SK-MEL-5 (cell line): ENCODE results near the gene APOH. TPM values are rescaled to one million over a fixed set of nuclear protein-coding genes. Genes with fewer than 3 reads are reported as not detected.
A peak's percentile ranks its signal among the peaks of the same experiment; 100 is the strongest.
"Not testable (repeated sequence)": the region's sequence is repeated elsewhere in the genome, so short reads cannot be mapped to it uniquely, and the experiment has no call there.

Experiments
- DNase-seq: peaks from one replicate; pipeline ENCODE4 v3.0.0-alpha.2; 2016; ENCODE audit warnings: low read depth, low spot score
- in situ Hi-C: cut with HindIII; loops from 2 replicates; pipeline ENCODE4 v1.10.0; 2016; ENCODE audit warnings: low sequenced_read_pairs, high pct_unique_total_duplicates, low pct_unique_long_range_greater_than_20kb
- polyA plus RNA-seq, 2 experiments: library from polyadenylated mRNA; depleted of rRNA; stranded (reverse); fragments of >200 nt; gene quantifications; 2 replicates each; pipeline ENCODE4 v1.2.3, GENCODE V29; 2015
- total RNA-seq: library from RNA; depleted of rRNA; stranded (reverse); fragments of >200 nt; shearing (Covaris generic); gene quantifications from 2 replicates; pipeline ENCODE4 v1.2.3, GENCODE V29; 2014; rRNA removed

APOH gene, protein sequence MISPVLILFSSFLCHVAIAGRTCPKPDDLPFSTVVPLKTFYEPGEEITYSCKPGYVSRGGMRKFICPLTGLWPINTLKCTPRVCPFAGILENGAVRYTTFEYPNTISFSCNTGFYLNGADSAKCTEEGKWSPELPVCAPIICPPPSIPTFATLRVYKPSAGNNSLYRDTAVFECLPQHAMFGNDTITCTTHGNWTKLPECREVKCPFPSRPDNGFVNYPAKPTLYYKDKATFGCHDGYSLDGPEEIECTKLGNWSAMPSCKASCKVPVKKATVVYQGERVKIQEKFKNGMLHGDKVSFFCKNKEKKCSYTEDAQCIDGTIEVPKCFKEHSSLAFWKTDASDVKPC
- not detected in 2 replicates for total RNA-seq
- polyA plus RNA-seq (2015; cell fraction: cytosol; rRNA removed): not detected in 2 replicates
- polyA plus RNA-seq (2015; cell fraction: nucleus; rRNA removed): not detected in 2 replicates

DNA sequence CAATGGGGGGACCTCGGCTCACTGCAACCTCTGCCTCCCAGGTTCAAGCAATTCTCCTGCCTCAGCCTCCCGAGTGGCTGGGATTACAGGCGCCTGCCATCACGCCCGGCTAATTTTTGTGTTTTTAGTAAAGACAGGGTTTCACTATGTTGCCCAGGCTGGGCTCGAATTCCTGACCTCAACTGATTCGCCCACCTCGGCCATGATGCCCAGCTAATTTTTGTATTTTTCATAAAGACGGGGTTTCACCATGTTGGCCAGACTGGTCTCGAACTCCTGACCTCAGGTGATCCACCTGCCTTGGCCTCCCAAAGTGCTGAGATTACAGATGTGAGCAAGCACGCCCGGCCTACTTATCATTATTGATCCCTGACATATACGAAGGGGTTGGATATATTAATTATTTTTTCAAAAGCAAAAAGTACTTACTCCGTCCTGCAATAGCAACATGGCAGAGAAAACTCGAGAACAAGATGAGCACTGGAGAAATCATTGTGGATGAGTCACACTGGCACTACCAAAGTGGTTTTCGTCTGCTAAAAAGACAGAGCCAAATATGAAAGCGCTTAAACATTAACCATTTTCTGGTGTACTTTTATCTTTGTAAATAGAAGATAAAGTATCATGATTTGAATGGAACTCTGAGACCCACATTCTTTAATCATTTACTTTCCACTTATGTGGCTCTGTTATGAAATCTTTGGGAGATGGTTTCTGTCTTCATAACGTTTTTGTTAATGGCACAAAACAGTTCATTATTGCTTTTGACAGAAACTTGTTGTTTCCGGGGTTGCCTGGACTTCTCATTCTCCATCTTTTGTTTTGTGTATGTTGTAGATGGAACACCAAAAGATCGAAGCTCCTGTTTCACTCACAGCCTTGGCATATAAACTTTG, at the start of gene APOH:
APOH (minus strand) TSS at position 529 of the 896 bp plus-strand sequence; CDS start at position 493, 36 bp downstream.
- DNase-seq: no peak
- in situ Hi-C loops: no loop called here

DNA sequence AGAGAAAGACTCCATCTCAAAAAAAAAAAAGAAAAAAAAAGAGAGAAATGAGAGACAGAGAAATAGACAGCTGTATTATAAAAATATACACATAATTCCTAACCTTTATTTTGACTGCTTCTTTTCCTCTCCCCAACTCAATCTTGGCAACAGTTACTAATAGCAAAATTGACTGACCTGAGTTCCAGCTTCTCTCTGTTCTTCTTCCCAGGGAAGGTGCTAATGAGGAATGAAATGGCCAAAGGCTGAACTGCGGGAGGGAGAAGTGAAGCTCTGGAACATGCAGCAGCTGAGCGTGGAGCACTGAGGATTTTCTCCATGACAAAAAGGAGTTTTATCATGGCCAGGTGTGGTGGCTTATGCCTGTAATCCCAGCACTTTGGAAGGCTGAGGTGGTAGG, 48.0 kb upstream of the APOH start:
- in situ Hi-C loops: no loop called here
- DNase-seq: no peak

DNA sequence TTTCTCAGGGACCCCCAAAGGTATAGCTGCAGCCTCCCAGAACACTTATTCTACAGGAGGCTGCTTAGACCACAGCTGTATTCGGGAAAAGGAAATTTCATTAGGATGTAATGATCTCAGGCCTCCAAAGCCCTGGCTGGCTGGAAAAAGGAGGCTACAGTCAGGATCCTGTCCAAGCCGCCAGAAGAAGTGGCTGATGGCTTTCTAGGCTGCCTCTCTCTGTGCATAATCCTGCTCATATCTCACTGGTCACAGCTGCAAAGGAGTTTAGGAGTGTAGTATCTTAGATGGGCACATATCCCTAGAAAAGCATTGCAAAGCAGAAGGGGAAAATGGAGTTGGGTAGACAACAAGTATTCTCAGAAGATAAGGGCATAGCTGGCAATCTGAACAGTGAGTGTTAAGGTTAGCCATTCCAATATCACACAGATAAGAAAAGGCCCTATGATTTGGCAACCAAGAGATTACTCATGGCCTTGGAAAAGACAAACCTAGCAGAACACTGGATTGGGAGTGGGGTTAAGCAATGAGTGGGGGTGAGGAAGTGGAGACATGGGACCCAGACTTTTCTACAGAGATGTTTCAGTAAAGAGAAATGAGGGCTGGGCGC, 47.2 kb upstream of the APOH start:
- no peak for DNase-seq
- in situ Hi-C loops: no loop called here

DNA sequence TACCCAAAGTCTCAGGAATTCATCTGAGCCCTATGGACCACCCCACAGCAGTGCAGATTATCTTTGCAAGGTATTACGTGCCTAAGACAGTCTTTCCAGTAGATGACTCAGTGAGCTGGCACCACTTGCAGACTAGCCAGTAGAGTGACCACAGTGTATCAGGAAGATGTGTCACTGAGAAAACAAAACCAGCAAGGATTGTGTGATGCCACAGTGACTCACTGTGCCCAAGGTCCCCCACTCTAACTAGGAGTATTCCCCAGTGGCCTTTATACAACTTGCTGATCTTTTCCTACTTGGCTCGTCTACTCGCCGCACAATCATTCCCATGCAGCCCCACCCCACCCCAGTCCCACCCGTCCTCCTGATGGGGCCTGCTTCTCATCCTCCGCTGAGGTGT, 46.4 kb upstream of the APOH start:
- in situ Hi-C loops: no loop called here

DNA sequence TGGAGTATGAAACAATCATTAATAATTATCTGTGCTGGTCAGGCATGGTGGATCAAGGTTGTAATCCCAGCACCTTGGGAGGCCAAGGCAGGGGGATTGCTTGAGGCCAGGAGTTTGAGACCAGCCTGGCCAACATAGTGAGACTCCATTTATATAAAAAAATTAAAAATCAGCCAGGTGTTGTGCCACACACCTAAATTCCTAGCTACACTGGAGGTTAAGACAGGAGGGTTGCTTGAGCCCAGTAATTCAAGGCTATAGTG, 44.3 kb upstream of the APOH start:
- DNase-seq: no peak
- in situ Hi-C loops: no loop called here

More for the DNA sequence above, 46.4 kb upstream of the APOH start:
- no peak for DNase-seq

DNA sequence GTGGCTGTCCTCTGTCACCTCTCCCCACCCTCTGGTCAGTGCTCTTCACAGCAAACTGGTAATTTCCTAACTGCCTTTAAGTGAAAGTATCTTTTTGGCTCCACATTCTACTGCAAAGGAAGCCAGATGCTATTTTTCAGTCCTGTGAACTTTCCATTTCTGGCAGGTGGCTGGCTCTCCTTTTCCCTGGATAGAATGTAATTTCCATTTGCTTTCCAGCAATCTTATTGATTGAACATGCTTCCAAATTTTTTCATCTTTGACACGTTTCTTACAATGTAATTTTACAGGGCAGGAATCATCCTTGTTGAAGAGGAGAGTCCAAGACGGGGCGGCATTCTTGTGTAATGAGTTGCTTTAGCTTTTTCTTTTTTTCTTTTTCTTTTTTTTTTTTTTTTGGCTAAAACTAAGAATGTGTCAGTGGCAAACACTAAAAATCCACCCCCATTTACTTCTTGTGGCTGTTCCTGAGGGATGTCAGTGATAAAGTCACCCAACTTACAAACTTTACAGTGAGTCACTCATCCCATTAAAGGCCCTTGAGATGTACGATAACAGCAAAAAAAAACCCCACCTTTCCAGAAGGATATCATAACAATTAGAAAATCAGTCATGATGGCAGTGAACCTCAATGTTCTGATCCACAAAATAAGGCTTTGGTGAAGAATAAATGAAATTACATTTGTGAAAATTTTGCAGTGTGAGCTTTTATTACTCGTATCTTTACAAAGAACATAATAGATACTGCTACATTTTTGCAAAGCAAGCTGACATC, 43.8 kb upstream of the APOH start:
- in situ Hi-C loops: no loop called here

DNA sequence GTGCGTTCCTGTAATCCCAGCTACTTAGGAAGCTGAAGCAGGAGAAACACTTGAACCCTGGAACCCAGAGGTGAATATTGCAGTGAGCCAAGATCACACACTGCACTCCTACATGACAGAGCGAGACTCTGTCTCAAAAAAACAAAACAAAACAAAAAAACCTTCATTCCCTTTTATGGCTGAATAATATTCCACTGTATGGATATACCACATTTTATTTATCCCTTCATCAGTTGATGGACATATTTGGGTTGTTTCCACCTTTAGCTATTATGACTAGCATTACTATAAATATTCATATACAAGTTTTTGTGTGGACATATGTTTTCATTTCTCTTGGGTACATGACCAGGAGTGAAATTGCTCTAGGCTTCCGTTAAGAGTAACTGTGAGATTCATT, 42.3 kb upstream of the APOH start:
- DNase-seq: no peak
- in situ Hi-C loops: no loop called here

More for the DNA sequence above, 43.8 kb upstream of the APOH start:
- no peak for DNase-seq

DNA sequence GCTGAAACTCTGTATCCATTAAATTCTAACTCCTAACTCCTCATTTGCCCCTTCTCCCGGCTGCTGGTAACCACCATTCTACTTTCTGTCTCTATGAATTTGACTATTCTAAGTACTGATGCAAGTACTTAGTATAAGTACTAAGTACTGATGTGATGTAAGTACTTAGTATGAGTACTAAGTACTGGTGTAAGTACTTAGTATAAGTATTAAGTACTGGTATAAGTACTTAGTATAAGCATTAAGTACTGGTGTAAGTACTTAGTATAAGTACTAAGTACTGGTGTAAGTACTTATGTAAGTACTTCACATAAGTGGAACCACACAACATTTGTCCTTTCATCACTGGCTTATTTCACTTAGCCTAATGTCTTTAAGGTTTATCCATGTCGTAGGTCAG, 40.9 kb upstream of the APOH start:
- no peak for DNase-seq
- in situ Hi-C loops: no loop called here

DNA sequence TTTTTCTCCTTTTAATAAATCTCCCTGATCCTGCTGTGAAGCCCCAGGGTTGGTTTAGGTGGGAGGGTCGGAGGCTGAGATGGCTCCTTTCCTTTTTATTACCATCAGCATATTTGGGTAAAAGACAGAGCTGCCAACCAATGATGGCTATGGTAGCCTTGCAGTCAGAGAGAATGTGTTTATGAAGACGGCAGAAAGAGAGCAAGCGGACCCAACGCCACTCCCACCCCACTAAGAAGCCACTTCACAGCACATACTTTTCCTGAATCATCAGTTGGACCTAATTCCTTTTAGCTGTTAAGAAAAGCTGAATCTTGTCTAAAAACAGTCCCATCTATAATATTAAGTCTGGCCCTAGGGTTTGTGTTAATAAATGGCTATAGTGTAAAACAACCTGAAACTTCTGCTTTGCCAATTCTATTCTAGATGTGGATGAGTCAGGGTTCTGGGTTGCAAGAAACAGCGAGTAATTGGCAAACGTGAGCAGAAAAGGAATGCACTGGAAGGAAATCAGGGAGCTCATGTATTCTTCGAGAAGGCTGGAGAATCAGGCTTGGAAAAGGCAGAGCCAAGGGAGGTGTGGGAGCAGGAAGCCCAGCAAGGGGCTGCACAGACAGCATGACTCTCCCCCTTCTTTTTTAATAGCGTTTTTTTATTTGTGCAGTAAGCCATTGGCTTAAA, 39.2 kb upstream of the APOH start:
- no peak for DNase-seq
- in situ Hi-C loops: no loop called here

DNA sequence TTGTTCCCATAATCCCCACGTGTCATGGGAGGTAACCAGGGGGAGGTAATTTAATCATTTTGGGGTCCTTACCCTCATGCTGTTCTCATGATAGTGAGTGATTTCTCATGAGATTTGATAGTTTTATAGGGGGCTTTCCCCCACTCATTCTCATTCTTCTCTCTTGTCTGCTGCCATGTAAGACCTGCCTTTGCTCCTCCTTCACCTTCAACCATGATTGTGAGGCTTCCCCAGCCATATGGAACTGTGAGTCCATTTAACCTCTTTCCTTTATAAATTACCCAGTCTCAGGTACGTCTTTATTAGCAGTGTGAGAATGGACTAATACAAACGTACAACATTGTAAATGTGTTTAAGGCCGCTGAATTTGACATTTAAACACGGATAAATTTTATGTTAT, 35.5 kb upstream of the APOH start:
- in situ Hi-C loops: no loop called here
- DNase-seq: no peak

DNA sequence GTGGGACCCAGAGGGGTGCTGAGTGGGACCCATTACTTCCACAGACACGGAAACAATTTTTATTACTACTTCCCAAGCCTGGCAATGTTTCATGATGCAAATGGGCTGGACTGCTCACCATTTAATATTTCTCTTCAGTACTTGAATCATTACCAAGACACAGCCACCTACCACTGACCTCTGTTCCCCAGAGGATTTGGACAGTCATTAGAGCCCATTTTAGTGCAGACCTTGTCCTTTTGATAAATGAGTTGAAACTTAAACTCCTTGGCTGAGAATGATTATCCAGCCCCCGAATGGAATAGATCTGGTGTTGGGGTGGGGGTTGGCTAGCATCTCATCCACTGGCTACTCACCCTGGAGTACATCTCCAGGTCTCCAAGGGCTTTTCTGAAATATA, 33.6 kb upstream of the APOH start:
- DNase-seq: no peak
- in situ Hi-C loops: no loop called here

DNA sequence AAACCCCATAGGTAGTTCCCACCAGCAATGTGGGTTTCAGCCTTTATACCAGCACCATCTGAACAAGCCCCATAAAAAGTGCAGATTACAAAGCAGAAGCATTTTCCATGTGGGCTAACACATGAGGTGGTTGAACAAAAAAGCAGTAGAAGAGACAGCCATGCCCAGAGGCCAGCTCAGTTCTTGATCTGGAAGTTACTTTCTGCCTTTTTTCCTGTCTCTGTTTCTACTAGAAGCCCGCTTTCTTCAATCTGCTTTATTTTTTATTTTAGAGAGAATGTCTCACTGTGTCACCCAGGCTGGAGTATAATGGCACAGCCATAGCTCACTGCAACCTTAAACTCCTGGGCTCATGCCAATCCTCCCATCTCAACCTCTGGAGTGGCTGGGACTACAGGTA, 31.5 kb upstream of the APOH start:
- in situ Hi-C loops: no loop called here
- DNase-seq: no peak

DNA sequence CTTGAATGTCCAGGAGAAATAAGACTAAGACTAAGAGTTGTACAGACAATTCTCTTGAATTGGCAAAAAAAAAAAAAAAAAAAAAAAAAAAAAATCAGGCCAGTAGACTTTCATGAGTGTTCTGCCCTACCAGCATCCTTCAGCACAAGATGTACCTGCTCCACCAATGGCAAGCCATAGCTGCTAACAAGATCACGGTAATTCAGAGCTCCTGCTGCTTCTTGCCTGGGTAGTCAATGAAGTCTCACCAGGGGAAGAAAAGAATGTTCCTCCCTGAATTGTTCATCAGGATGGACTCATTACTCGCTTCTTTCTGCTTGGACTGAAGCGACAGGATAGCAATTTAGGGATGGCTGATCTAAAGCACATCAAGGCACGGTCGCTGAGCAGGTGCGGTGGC, 31.1 kb upstream of the APOH start:
- DNase-seq: no peak
- in situ Hi-C loops: no loop called here

DNA sequence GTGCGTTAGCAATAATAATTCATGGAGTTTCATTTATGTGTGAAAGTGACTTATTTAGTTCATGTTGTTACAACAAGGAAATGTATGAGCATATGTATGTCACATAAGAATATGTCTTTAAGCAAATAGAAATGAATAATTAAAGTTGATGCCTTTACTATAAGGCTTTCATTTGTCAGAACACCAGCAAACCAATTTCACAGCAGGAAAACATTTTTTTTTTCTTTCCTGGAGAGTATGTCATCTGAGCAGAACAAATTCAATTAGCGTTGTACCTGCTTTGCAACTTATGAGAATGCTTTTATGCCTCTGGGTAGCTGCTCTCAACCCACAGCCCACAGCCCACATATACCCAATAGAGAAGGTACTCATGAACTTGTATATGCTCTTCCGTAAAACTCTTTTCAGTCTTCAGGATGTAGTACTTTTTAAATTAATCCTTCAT, 26.3 kb upstream of the APOH start:
- DNase-seq: no peak
- in situ Hi-C loops: no loop called here

DNA sequence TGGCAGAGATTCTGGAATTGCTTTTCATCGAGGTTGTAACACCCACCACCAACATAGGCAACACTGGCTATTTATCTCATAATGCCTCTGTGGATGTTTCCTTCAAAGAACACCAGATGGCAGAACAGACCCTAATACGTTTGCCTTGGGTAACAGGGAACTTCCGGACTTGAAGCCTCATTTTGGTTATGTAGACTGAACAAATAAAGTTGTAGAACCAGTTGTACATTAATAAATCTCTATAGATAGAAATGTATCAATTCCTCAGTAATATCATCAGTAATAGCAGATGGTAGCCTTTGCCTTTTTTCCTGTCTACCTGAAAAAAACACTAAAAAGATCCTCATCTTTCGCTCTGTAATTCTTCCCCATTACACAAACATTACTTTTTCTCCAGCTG, 25.9 kb upstream of the APOH start:
- in situ Hi-C loops: no loop called here
- DNase-seq: peak; percentile 92

DNA sequence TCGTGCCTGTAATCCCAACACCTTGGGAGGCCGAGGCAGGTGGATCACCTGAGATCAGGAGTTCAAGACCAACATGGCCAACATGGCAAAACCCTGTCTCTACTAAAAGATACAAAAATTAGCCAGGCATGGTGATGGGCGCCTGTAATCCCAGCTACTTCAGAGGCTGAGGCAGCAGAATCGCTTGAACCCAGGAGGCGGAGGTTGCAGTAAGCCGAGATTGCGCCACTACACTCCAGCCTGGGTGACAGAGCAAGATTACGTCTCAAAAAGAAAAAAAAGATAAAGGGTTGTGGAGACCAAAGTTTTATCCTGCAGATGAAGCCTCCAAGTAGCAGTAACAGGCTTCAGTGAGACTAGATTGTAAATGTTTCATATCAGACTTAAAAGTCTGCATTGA, 24.2 kb upstream of the APOH start:
- in situ Hi-C loops, DNase-seq: not testable (repeated sequence)

DNA sequence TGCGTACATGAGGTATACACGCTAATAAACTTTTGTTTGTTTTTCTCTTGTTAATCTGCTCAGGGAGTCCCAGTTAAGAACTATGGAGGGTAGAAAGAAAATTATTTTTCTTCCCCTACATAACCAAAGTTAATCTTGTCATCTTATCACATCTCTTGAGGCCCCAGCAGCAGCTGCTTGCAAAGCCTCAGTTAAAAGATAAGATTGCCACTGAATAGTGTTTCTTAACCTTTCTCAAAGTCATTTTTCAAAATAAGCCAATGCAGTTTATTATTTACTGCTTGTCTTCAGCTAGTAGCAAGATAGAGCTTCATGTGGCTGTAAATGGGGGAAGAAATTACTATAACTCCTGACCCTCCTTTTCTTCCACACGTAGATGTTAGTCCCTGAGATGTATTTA, 21.5 kb upstream of the APOH start:
- in situ Hi-C loops: no loop called here
- no peak for DNase-seq
